ENCODE data around the gene CECR2. TPM values are rescaled to one million over a fixed set of nuclear protein-coding genes. Genes with fewer than 3 reads are reported as not detected.

The CECR2 gene
- total RNA-seq, 1 experiment from 2014 or later: 111 TPM

GRCh38 chr22:17348464-17349103, 20.7 kb upstream of the CECR2 start (continued):
- TF ChIP-seq JUN (CRISPR knock-in tag; IDR thresholded peaks at IDR 0.05) (no peak), NR3C1 (CRISPR knock-in tag; conservative IDR thresholded peaks at IDR 0.05; ENCODE audit: low read depth) (no peak)
- TF ChIP-seq, protein P1, sequence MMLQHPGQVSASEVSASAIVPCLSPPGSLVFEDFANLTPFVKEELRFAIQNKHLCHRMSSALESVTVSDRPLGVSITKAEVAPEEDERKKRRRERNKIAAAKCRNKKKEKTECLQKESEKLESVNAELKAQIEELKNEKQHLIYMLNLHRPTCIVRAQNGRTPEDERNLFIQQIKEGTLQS (CRISPR knock-in tag; conservative IDR thresholded peaks at IDR 0.05): no peak

DNA sequence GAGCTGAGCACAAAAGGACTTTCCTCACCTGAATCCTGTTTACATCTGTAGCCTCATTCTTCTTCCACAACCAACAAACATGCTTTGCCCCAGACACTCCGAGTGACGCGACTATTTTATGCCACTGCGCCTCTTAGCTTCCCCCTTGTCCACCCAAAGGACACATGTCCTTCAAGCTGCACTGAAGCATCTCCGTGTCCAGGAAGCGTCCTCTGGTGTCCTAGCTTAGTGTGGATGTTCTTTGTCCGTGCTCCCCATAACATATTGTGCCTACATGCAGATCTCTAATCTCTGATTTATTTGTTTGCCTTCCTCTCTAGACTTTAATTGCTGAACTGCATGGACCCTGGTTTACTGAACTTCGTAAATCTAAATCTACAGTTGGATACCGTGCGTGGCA, 20.1 kb upstream of the CECR2 start:
- DNase-seq (ENCODE audit: low spot score) (no peak), ATAC-seq (no peak)
- no peaks in the 10 kb centered on the region; the same call in 1 of the 2 replicates for H3K9me3 Mint-ChIP-seq
- no peaks in the 10 kb centered on the region for H3K36me3 Mint-ChIP-seq
- CTCF ChIA-PET: interaction anchor here (1.0 to 1.1 kb wide), 4 partner anchors 80 to 178 kb away, joined by 3 read pairs; no protein-coding TSS in a partner anchor
- POLR2A ChIA-PET: interaction anchor here (0.6 kb wide), 1 partner anchor 89 kb away, joined by 3 read pairs; no protein-coding TSS in a partner anchor
- no peaks in the 10 kb centered on the region for H3K27me3 Mint-ChIP-seq (ENCODE audit: low read depth)
- H3K4me3 Mint-ChIP-seq: no peak overlapping the region
- H3K27ac Mint-ChIP-seq: no peak overlapping the region
- peaks cover 7% of the 10 kb centered on the region for H3K4me1 Mint-ChIP-seq
- no peak for TF ChIP-seq FOXK1 (CRISPR knock-in tag; IDR thresholded peaks at IDR 0.05)
- TF ChIP-seq TEAD1 (CRISPR knock-in tag; IDR thresholded peaks at IDR 0.05): no peak
- TF ChIP-seq SOX15 (CRISPR knock-in tag; IDR thresholded peaks at IDR 0.05): no peak
- TF ChIP-seq HMGXB4 (CRISPR knock-in tag; IDR thresholded peaks at IDR 0.05): no peak
- TF ChIP-seq FOXJ3 (CRISPR knock-in tag; IDR thresholded peaks at IDR 0.05; ENCODE audit: borderline replicate concordance): no peak

- no peaks in the 10 kb centered on the region for H3K36me3 Mint-ChIP-seq
- TF ChIP-seq ZNF281 (CRISPR knock-in tag; IDR thresholded peaks at IDR 0.05): no peak
- CTCF ChIA-PET: interaction anchor here (0.6 kb wide), 1 partner anchor 84 kb away, joined by 3 read pairs; no protein-coding TSS in a partner anchor
- POLR2A ChIA-PET: interaction anchor here (0.6 kb wide), 1 partner anchor 215 kb away, joined by 3 read pairs; no protein-coding TSS in a partner anchor
- H3K27me3 Mint-ChIP-seq (ENCODE audit: low read depth): no peaks in the 10 kb centered on the region
- DNase-seq (ENCODE audit: low spot score) (no peak), ATAC-seq (no peak)
- H3K4me3 Mint-ChIP-seq: no peak overlapping the region
- H3K9me3 Mint-ChIP-seq: no peaks in the 10 kb centered on the region; the same call in 1 of the 2 replicates
- H3K4me1 Mint-ChIP-seq: peaks cover 7% of the 10 kb centered on the region
- no peak overlapping the region for H3K27ac Mint-ChIP-seq
These were observed 19.0 kb upstream of the CECR2 start for GRCh38 chr22:17350292-17350691.

DNA sequence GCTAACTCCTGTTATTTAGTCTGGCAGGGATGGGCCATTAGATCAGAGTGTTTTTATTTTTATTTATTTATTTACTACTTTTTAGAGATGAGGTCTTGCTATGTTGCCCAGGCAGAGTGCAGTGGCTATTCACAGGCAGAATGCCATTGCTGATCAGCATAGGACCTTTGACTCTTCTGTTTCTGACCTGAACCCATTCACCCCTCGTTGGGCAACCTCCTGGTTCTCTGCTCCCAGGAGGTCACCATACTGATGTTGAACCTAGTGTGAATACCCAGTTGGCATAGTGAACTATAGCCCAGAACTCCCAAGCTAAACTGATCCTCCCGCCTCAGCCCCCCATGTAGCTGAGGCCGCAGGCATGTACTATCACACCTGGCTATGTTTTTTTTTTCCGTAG, 16.5 kb upstream of the CECR2 start:
- no peak for DNase-seq (ENCODE audit: low spot score)
- CTCF ChIA-PET: interaction anchor here (0.9 kb wide), 1 partner anchor 149 kb away, joined by 3 read pairs; no protein-coding TSS in a partner anchor
- H3K27me3 Mint-ChIP-seq (ENCODE audit: low read depth): no peaks in the 10 kb centered on the region
- no peak for TF ChIP-seq GRHL2 (CRISPR knock-in tag; IDR thresholded peaks at IDR 0.05; ENCODE audit: insufficient replicate concordance, severe bottlenecking)
- TF ChIP-seq, protein P2, sequence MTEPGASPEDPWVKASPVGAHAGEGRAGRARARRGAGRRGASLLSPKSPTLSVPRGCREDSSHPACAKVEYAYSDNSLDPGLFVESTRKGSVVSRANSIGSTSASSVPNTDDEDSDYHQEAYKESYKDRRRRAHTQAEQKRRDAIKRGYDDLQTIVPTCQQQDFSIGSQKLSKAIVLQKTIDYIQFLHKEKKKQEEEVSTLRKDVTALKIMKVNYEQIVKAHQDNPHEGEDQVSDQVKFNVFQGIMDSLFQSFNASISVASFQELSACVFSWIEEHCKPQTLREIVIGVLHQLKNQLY (CRISPR knock-in tag; IDR thresholded peaks at IDR 0.05): no peak
- TF ChIP-seq, protein P3, sequence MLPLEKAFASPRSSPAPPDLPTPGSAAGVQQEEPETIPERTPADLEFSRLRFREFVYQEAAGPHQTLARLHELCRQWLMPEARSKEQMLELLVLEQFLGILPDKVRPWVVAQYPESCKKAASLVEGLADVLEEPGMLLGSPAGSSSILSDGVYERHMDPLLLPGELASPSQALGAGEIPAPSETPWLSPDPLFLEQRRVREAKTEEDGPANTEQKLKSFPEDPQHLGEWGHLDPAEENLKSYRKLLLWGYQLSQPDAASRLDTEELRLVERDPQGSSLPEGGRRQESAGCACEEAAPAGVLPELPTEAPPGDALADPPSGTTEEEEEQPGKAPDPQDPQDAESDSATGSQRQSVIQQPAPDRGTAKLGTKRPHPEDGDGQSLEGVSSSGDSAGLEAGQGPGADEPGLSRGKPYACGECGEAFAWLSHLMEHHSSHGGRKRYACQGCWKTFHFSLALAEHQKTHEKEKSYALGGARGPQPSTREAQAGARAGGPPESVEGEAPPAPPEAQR (CRISPR knock-in tag; IDR thresholded peaks at IDR 0.05): no peak
- TF ChIP-seq HMGXB4 (CRISPR knock-in tag; IDR thresholded peaks at IDR 0.05): no peak
- TF ChIP-seq RELA (CRISPR knock-in tag; IDR thresholded peaks at IDR 0.05; ENCODE audit: borderline replicate concordance): no peak
- no peak for TF ChIP-seq AR (CRISPR knock-in tag; IDR thresholded peaks at IDR 0.05)
- TF ChIP-seq RORB (CRISPR knock-in tag; IDR thresholded peaks at IDR 0.05): no peak

More for the DNA sequence above, 16.5 kb upstream of the CECR2 start:
- Mint-ChIP-seq H3K36me3 (no peaks in the 10 kb centered on the region), H3K4me1 (peaks cover 11% of the 10 kb centered on the region), H3K27ac (no peak overlapping the region), H3K4me3 (no peak overlapping the region), H3K9me3 (no peaks in the 10 kb centered on the region; the same call in 1 of the 2 replicates)
- POLR2A ChIA-PET: no interaction called here
- no peak for ATAC-seq

Measured in WTC11 (cell line).